Tibial nerve (tissue), 4 donors: Measurements from ENCODE around the gene PRKCB. TPM values are rescaled to one million over a fixed set of nuclear protein-coding genes. Genes with fewer than 3 reads are reported as not detected.

ENCODE experiments used
- DNase-seq, 2 donors: peaks; one replicate each; pipeline ENCODE4 v3.0.0-alpha.2; 2019; ENCODE audit warnings: low spot score in 2 of 2
- H3K27ac ChIP-seq, 4 donors: fragments of 200-600 bp; sonication (generic) in 3 of 4; one replicate each; pipeline ENCODE4 v1.5.1; 2017 to 2019; ENCODE audit warnings: mild to moderate bottlenecking in 1 of 4
- H3K27me3 ChIP-seq, 2 donors: fragments of 200-600 bp; sonication (generic) in 1 of 2; one replicate each; pipeline versions ENCODE4 v1.5.1 to v1.6.0; 2017 to 2019
- H3K36me3 ChIP-seq, 3 donors: fragments of 200-600 bp; sonication (generic); one replicate each; pipeline ENCODE4 v1.5.1; 2018 to 2019
- H3K4me1 ChIP-seq, 4 donors: fragments of 200-600 bp; sonication (generic) in 3 of 4; one replicate each; pipeline ENCODE4 v1.5.1; 2017 to 2019
- H3K4me3 ChIP-seq, 4 donors: fragments of 200-600 bp; sonication (generic) in 3 of 4; one replicate each; pipeline ENCODE4 v1.5.1; 2017 to 2019; ENCODE audit warnings: mild to moderate bottlenecking in 1 of 4, moderate library complexity in 1 of 4
- H3K9me3 ChIP-seq, 4 donors: fragments of 200-600 bp; sonication (generic) in 3 of 4; one replicate each; pipeline ENCODE4 v1.5.1; 2017 to 2019
- EP300 ChIP-seq, 2 donors: sonication (generic); formaldehyde crosslinking; IDR thresholded peaks; one replicate each; pipeline ENCODE4 v1.6.1; 2017; ENCODE audit warnings: antibody characterized with exemption in 2 of 2, mild to moderate bottlenecking in 1 of 2
- POLR2A ChIP-seq, 2 donors: fragments of 450-650 bp; IDR thresholded peaks; one replicate each; pipeline ENCODE4 v1.6.1; 2017; ENCODE audit warnings: antibody characterized with exemption in 2 of 2, mild to moderate bottlenecking in 2 of 2, moderate library complexity in 2 of 2
- WGBS, 2 donors: methylation state at CpG; one replicate each; pipeline ENCODE4 v1.1.5; 2018; 5-methylcytosine and 5-hydroxymethylcytosine counted together
- total RNA-seq, 4 donors: library from RNA; depleted of rRNA; stranded (reverse); fragments of >200 nt; gene quantifications; one replicate each; pipeline ENCODE4 v1.1.0, GENCODE V29; 2016
- TF ChIP-seq, protein P1 (sequence below), 5 experiments: fragments of 200-600 bp in 3 of 5; fragments of 450-650 bp in 2 of 5; sonication (generic) in 3 of 5; IDR thresholded peaks; one replicate each; pipeline ENCODE4 v1.5.1; 2016 to 2019; ENCODE audit warnings: antibody characterized with exemption in 5 of 5, mild to moderate bottlenecking in 3 of 5, moderate library complexity in 2 of 5

The PRKCB gene
- total RNA-seq, 4 donors from 2014 or later: 2.7 to 6.9 (median 4.3) TPM

DNA sequence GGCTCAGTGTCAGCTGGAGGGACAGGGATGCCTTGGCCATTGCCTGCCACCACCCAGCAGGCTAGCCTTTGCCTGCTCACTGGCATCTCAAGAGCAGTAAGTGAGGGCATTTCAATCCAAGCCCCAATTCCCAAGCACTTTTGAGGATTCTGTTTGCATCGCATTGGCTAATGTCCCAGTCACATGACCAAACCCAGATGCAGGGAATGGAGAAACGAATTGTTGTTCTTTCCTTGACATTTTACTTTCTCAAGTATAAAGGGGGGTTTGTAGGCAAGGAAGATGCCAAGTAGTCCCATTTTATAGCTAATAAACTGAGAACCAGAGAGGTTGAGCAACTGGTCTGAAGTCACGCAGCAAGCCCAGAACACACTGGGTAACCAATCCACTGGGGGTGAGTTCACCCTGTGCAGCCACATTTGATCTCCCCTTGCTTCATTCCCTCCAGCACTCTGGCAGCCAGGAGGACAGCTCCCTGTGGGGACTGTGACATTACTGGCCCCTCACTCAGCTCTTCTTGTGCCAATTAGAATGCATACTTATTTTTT, 226.6 kb downstream of the PRKCB start:
- no peak overlapping the region for H3K4me3 ChIP-seq
- H3K36me3 ChIP-seq: no peaks in the 10 kb centered on the region
- DNase-seq: no peak
- no peaks in the 10 kb centered on the region for H3K9me3 ChIP-seq
- WGBS, 2 donors: 67 to 71% methylated on average over 3 of the region's 3 CpGs
- H3K27me3 ChIP-seq: no peaks in the 10 kb centered on the region
- H3K4me1 ChIP-seq: no peaks in the 10 kb centered on the region
- no peak for TF ChIP-seq POLR2A (IDR thresholded peaks at IDR 0.05)
- TF ChIP-seq EP300 (IDR thresholded peaks at IDR 0.05): no peak
- TF ChIP-seq, protein P1, sequence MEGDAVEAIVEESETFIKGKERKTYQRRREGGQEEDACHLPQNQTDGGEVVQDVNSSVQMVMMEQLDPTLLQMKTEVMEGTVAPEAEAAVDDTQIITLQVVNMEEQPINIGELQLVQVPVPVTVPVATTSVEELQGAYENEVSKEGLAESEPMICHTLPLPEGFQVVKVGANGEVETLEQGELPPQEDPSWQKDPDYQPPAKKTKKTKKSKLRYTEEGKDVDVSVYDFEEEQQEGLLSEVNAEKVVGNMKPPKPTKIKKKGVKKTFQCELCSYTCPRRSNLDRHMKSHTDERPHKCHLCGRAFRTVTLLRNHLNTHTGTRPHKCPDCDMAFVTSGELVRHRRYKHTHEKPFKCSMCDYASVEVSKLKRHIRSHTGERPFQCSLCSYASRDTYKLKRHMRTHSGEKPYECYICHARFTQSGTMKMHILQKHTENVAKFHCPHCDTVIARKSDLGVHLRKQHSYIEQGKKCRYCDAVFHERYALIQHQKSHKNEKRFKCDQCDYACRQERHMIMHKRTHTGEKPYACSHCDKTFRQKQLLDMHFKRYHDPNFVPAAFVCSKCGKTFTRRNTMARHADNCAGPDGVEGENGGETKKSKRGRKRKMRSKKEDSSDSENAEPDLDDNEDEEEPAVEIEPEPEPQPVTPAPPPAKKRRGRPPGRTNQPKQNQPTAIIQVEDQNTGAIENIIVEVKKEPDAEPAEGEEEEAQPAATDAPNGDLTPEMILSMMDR (IDR thresholded peaks at IDR 0.05): no peak
- no peak overlapping the region for H3K27ac ChIP-seq

DNA sequence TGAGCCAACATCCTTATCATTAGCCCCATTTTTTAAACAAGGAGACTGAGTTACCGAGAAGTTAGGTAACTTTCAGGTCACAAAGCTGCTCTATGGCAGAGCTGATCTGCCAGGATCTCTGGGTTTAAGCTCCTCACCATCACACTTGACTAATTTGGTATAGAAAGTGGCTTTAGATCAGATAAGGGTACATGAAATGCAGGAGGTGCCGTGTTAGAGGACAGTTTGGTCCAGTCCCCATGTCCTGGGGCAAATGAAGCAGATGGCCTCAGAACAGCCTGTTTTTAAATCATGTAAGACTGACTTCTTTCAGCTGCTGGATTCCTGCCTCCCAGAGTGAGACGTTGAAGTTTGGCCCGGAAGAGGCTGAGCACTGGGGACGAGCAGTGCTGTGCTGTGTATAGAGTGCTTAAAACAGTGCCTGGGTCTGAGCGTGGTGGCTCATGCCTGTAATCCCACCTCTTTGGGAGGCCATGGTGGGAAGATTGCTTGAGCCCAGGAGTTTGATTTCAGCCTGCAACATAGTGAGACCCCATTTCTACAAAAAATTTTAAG, 233.3 kb downstream of the PRKCB start:
- Histone ChIP-seq H3K9me3 (no peaks in the 10 kb centered on the region), H3K4me3 (no peak overlapping the region), H3K27me3 (no peaks in the 10 kb centered on the region), H3K27ac (no peak overlapping the region), H3K4me1 (no peaks in the 10 kb centered on the region), H3K36me3 (no peaks in the 10 kb centered on the region)
- TF ChIP-seq POLR2A (IDR thresholded peaks at IDR 0.05) (no peak), EP300 (IDR thresholded peaks at IDR 0.05) (no peak)
- TF ChIP-seq, protein P1 (IDR thresholded peaks at IDR 0.05): no peak
- DNase-seq: no peak
- WGBS, 2 donors: 81 to 82% methylated on average over 6 of the region's 6 CpGs

DNA sequence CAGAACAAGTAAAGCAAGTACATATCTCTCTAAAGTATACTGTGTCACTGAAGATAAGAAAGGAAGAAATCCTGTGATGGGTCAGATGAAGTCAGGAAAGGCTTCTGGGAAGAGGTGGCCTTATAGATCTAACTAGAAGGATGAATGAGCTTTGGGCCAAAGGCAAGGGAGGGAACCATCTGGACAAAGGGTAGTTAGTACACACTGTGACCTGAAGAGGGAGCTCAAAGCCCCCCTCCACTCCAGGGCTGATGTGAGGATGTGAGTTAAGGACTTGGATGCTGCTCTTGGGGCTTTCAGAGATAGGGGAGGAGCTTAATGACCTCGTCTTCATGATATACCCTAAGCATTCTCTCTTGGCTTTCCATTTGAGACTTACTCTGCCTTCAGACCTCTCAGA, 235.1 kb downstream of the PRKCB start:
- Histone ChIP-seq H3K9me3 (no peaks in the 10 kb centered on the region), H3K27me3 (no peaks in the 10 kb centered on the region), H3K4me3 (no peak overlapping the region), H3K27ac (no peak overlapping the region), H3K4me1 (peaks cover 0 to 7% (median 0%) of the 10 kb centered on the region in 4 donors), H3K36me3 (no peaks in the 10 kb centered on the region)
- WGBS, 2 donors: 27 to 30% methylated on average over 1 of the region's 1 CpG
- TF ChIP-seq EP300 (IDR thresholded peaks at IDR 0.05): no peak
- no peak for TF ChIP-seq POLR2A (IDR thresholded peaks at IDR 0.05)
- TF ChIP-seq, protein P1 (IDR thresholded peaks at IDR 0.05): no peak
- no peak for DNase-seq

DNA sequence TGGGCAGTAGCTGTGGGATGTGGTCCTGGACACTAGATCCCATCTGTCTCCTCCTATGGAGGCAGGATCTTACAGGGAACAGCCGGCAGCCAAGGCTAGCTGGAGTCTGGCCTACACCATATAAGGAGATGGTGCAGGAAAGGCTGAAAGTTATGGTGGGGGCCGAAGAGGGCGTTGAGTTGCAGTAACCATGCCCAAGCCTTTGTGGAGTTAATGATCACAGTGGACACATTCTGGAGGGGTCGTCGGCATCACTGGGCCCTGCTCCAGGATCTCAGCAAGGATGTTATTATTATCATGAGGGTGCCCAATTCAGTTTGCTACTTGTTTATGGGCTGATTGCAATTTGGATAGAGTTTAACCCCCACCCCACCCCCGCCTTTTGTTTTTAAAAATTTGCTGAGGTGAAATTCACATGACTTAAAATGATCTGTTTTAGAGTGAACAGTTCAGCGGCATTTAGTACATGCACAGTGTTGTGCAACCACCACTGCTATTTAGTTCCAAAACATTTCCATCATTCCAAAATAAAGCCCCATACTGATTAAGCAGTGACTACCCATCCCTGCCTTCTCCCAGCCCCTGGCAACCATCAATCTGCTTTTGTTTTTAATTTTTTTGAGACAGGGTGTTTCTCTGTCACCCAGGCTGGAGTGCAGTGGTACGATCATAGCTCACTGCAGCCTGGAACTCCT, 236.0 kb downstream of the PRKCB start:
- 54 to 58% methylated on average over 8 of the region's 8 CpGs for WGBS, 2 donors
- Histone ChIP-seq H3K4me1 (peaks cover 0 to 7% (median 0%) of the 10 kb centered on the region in 4 donors), H3K36me3 (no peaks in the 10 kb centered on the region), H3K4me3 (no peak overlapping the region), H3K27ac (no peak overlapping the region), H3K27me3 (no peaks in the 10 kb centered on the region), H3K9me3 (no peaks in the 10 kb centered on the region)
- TF ChIP-seq POLR2A (IDR thresholded peaks at IDR 0.05) (no peak), EP300 (IDR thresholded peaks at IDR 0.05) (no peak)
- DNase-seq: no peak

DNA sequence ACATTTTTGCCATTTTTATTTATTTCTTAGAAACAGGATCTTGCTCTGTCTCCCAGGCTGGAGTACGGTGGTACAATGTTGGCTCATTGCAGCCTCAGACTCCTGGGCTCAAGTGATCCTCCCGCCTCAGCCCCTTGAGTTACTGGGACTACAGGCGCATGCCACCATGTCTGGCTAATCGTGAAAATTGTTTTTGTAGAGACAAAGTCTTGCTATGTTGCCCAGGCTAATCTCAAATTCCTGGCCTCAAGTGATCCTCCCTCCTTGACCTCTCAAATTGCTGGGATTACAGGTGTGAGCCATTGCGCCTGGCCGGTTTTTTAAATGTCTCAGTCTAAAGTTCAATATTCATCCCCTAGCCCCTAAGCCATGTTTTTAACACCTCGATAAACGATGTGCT, 237.5 kb downstream of the PRKCB start:
- no peak overlapping the region for H3K4me3 ChIP-seq
- H3K36me3 ChIP-seq: no peaks in the 10 kb centered on the region
- no peaks in the 10 kb centered on the region for H3K27me3 ChIP-seq
- TF ChIP-seq, protein P1 (IDR thresholded peaks at IDR 0.05): no peak
- no peak for TF ChIP-seq POLR2A (IDR thresholded peaks at IDR 0.05)
- no peak for TF ChIP-seq EP300 (IDR thresholded peaks at IDR 0.05)
- DNase-seq: no peak
- 89 to 90% methylated on average over 8 of the region's 8 CpGs for WGBS, 2 donors
- no peak overlapping the region for H3K27ac ChIP-seq
- peaks cover 0 to 7% (median 0%) of the 10 kb centered on the region in 4 donors for H3K4me1 ChIP-seq
- H3K9me3 ChIP-seq: no peaks in the 10 kb centered on the region
